AG09319 (cell line): Measurements from ENCODE around the gene BHLHE40.

Experiments used
- DNase-seq: peaks from one replicate; pipeline ENCODE4 v3.0.0-alpha.2; 2010; ENCODE audit warnings: low read depth; ENCODE audit errors: extremely low read depth
- TF ChIP-seq, protein P1 (sequence below): IDR thresholded peaks from 2 replicates; pipeline ENCODE4 v1.5.1; 2011; ENCODE audit warnings: low read depth, mild to moderate bottlenecking, inconsistent platforms, low read length, moderate library complexity

Gene BHLHE40

DNA sequence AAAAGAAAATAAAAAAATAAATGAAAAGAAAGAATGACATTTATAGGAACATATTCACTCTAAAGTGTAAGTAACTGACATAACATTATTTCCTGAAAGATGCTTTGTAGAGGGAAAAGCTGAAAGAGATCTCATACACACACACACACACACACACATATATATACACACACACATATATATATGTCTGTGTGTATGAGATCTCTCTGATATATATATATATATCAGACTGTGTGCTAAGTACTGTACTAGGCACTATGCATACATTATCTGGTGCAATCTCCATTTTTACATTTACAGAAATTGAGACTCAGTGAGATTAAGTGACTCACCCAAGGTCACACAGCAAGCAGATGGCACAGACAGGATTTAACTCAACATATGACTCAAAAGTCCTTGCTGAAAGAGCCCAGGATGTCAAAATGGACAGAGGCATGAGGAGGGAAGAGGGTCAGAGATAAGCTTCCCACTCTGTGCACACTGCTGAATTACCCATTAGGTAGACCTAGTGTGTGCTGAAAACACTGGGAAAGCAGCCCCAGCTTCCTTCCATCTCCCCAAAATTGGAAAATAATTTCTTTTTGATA, 15.0 kb downstream of the BHLHE40 start:
- DNase-seq, result no peak
- TF ChIP-seq, protein P1, sequence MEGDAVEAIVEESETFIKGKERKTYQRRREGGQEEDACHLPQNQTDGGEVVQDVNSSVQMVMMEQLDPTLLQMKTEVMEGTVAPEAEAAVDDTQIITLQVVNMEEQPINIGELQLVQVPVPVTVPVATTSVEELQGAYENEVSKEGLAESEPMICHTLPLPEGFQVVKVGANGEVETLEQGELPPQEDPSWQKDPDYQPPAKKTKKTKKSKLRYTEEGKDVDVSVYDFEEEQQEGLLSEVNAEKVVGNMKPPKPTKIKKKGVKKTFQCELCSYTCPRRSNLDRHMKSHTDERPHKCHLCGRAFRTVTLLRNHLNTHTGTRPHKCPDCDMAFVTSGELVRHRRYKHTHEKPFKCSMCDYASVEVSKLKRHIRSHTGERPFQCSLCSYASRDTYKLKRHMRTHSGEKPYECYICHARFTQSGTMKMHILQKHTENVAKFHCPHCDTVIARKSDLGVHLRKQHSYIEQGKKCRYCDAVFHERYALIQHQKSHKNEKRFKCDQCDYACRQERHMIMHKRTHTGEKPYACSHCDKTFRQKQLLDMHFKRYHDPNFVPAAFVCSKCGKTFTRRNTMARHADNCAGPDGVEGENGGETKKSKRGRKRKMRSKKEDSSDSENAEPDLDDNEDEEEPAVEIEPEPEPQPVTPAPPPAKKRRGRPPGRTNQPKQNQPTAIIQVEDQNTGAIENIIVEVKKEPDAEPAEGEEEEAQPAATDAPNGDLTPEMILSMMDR, result no peak

DNA sequence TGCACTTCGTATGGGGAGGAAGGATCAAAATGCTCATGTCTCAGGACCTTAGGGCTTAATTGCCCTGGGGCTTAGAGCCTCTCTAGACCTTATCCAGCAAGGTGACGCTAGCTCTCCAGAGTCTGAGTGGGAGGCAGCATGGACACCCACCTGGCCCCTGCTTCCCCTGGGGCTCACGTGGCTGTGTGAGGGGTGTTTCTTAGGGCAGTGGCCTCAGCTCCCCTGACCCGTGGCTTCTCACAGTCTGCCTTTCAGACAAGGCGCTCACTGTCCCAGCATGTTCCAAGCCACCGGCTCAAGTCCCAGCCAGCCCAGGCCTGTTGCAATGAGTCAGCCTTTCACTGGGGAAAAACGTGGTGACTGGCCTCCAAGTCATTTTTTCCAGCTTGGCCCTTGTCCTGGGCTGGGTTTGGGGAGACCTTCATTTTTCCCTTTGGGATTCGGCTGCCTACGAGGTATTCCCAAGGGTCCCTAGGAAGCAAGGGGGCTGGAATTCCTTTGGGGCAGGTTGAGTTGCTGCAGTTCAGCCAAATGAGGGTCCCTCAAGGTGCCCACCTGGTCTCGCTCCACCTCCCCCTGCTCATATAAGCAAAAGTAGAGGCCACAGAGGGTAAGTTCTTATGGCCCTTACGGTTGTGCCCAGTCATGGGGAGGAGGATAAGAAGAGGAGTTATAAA, 15.7 kb downstream of the BHLHE40 start:
- TF ChIP-seq, protein P1, result no peak
- DNase-seq, result peak; percentile 64

DNA sequence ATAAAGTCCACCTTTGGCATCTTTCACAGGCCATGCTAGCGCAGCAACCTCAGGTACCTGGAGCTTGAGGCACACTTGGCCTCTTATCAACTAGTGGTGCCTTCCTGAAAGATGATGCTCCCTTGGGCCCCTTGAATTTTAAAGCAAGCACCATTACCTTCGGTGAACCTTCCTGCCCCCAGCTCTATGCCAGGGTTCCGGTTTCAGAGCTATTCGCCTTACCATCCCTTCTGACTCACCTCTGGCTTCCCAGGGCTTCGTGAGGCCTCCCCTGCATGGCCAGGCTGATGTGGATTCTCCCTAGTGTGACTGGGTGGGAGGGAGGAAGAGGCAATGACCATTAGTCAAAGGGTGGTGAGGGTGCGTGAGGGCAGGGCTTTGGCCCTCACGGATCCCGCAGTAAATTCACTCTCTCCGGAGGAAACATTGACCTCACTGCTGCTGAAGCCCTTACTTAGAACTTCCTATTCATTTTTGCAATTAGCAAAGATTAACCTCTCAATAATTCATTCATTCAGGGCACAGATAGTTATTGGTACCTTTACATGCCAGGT, 16.3 kb downstream of the BHLHE40 start:
- DNase-seq, result no peak
- TF ChIP-seq, protein P1, result no peak

DNA sequence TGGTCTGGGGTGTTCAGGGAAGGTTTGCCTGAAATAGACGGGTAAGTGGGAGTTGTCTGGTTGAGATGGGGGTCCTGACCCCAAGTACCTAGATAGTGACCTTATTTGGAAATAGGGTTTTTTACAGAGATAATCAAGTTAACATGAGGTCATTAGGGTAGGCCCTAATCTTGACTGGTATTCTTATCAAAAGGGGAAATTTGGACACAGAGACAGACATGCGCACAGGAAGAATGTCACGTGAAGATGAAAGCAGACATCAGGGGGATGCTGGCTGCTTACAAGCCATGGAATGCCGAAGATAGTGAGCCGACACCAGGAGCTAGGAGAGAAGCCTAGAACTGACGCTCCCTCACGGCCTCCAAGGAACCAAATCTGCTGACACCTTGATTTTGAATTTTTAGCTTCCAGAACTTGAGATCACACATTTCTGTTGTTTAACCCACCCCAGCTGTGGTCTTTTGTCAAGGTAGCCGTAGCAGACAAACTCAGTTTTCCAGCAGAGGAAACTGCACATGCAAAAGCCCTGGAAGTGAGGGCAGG, 17.1 kb downstream of the BHLHE40 start:
- no peak for DNase-seq
- TF ChIP-seq, protein P1, result no peak

DNA sequence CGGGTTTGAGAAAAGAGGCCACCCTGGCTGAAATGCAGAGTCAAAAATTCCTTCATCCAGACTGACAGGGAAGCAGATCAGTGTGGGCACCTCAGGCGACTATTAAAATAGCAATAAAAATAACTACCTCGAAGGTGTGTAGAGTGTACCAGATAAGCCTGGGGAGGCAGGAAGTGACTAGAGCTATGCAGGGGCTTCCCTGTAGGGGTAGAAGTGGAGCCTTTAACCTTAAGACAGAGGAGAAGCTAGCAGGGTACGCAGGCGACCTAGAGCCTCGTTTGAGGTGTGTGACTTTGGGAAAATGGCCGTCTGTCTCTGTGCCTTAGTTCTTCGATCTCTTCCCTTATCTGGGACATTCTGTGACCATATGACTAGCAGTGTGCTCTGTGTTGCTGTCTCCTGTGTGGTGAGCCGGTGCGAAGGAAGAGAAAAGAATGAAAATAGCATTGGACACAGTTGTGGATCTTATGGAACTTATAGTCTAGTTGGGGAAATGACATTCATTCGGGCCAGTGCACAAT, 17.6 kb downstream of the BHLHE40 start:
- no peak for DNase-seq
- TF ChIP-seq, protein P1, result no peak

DNA sequence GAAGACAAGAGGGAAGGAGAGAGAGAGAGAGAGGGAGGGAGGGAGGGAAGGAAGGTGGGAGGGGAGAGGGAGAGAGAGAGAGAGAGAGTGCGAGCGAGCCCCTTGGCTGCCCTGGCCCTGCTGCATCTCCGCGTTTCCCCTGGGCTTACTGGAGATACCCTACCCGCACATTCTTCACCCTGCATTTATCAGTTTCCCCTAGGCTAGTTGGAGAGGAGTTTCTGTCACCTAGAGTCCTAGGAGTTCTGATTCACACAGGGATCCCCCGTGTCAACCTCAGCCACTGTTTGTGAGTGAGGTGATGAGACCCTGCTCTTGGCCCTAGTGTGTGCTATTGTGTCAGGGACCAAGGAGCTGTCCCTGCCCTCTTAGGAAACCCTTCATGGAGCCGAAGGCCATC, 18.7 kb downstream of the BHLHE40 start:
- TF ChIP-seq, protein P1, result no peak
- DNase-seq, result no peak
